ENCODE measurements around the gene CLCN7. TPM values are rescaled to one million over a fixed set of nuclear protein-coding genes. Genes with fewer than 3 reads are reported as not detected.

The CLCN7 gene
- total RNA-seq, 1 experiment from 2014 or later: 64.0 TPM

- BruUV-seq (replicated peaks): no TSS peak
- intact Hi-C loops (cut with micrococcal nuclease): no loop called here
- H3K9ac ChIP-seq (ENCODE audit: low read length): no peak overlapping the region
- CTCF ChIA-PET: no interaction called here
- no peak overlapping the region for H3K27ac ChIP-seq (ENCODE audit: low read depth, low read length)
- H3K27me3 ChIP-seq (ENCODE audit: insufficient read depth, low read length): no peaks in the 10 kb centered on the region
- TF ChIP-seq SRF (IDR thresholded peaks at IDR 0.05; ENCODE audit: low read depth) (no peak), ATF3 (IDR thresholded peaks at IDR 0.05) (no peak), ELF1 (IDR thresholded peaks at IDR 0.05; ENCODE audit: borderline replicate concordance, low read depth) (no peak), CTCF (IDR thresholded peaks at IDR 0.05 in 2 of 3, conservative IDR thresholded peaks at IDR 0.05 in 1 of 3; ENCODE audit: borderline replicate concordance in 1 of 3, insufficient read depth in 1 of 3, low read depth in 2 of 3, low read length in 2 of 3) (no peak), SP1 (IDR thresholded peaks at IDR 0.05; ENCODE audit: low read depth) (no peak), REST (IDR thresholded peaks at IDR 0.05; ENCODE audit: low read depth) (no peak), FOSL1 (IDR thresholded peaks at IDR 0.05; ENCODE audit: low read depth) (no peak), EGR1 (IDR thresholded peaks at IDR 0.05; ENCODE audit: low read depth) (no peak), ZBTB33 (IDR thresholded peaks at IDR 0.05; ENCODE audit: extremely low read depth, insufficient replicate concordance, low read length) (no peak), EZH2phosphoT487 (IDR thresholded peaks at IDR 0.05; ENCODE audit: borderline replicate concordance) (no peak), MAX (IDR thresholded peaks at IDR 0.05) (no peak), ZFX (IDR thresholded peaks at IDR 0.05) (no peak), CEBPB (IDR thresholded peaks at IDR 0.05; ENCODE audit: low read depth) (no peak), TCF7L2 (IDR thresholded peaks at IDR 0.05; ENCODE audit: borderline replicate concordance, extremely low read depth, insufficient read depth, insufficient read length) (no peak), CBX3 (IDR thresholded peaks at IDR 0.05; ENCODE audit: low read depth) (no peak), RAD21 (IDR thresholded peaks at IDR 0.05; ENCODE audit: low read depth) (no peak)
- RAD21 ChIA-PET (ENCODE audit: low non-redundant PET in 1 of 2, low total read pairs in 2 of 2, uncharacterized antibody in 2 of 2, unreplicated experiment in 2 of 2): no interaction called here
- H3K36me3 ChIP-seq (ENCODE audit: control insufficient read depth in 1 of 2, insufficient read depth in 2 of 2, low read length in 2 of 2): no peaks in the 10 kb centered on the region; a peak in 1 of 4 replicates
- H3K9me3 ChIP-seq (ENCODE audit: control insufficient read depth in 1 of 2, insufficient read depth in 1 of 2, low read depth in 1 of 2, low read length in 2 of 2): no peaks in the 10 kb centered on the region
- POLR2A ChIA-PET: no interaction called here
- H2AFZ ChIP-seq (ENCODE audit: low read depth, low read length, poor library complexity, severe bottlenecking): no peak overlapping the region
- H3K4me3 ChIP-seq (replicated peaks in 1 of 2; ENCODE audit: low read depth in 1 of 2, low read length in 2 of 2): no peak overlapping the region
- no peaks in the 10 kb centered on the region for H4K20me1 ChIP-seq (ENCODE audit: insufficient read depth)
- DNase-seq (ENCODE audit: low read depth, low spot score) (no peak), ATAC-seq (no peak)
- no peak overlapping the region for H3K4me2 ChIP-seq (ENCODE audit: low read length)
- H3K9me2 ChIP-seq (ENCODE audit: insufficient read depth): no peaks in the 10 kb centered on the region
- H3K4me1 ChIP-seq (ENCODE audit: control insufficient read depth in 1 of 2, insufficient read depth in 2 of 2, low read length in 2 of 2): no peaks in the 10 kb centered on the region
- H3K79me2 ChIP-seq (ENCODE audit: insufficient read depth, low read length): no peaks in the 10 kb centered on the region
Measured at GRCh38 chr16:1454561-1454960, 20.3 kb downstream of the CLCN7 start.
